ENCODE results near the gene PGAM2. TPM values are rescaled to one million over a fixed set of nuclear protein-coding genes. Genes with fewer than 3 reads are reported as not detected.
A peak's percentile ranks its signal among the peaks of the same experiment; 100 is the strongest.
"Not testable (repeated sequence)": the region's sequence is repeated elsewhere in the genome, so short reads cannot be mapped to it uniquely, and the experiment has no call there.

Gene PGAM2
- total RNA-seq, 1 donor from 2014 or later = not detected

DNA sequence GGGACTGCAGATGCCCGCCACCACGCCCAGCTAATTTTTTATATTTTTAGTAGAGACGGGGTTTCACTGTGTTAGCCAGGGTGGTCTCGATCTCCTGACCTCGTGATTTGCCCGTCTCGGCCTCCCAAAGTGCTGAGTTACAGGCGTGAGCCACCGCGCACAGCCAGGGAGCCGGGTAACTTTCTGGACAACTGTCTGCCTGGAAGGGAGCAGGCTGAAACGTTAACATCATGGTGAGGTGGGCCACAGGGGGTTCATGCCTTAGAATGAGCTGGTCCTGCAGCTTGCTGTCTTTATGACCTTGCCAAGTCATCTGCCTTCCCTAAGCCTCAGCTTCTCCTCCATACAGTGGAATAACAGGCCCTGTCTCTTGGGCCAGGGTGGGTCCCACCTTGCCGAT, 34.0 kb downstream of the PGAM2 start:
- intact Hi-C loops (cut with DNase I); H3K4me3 ChIP-seq; H3K4me1 ChIP-seq; H3K27me3 ChIP-seq; H3K36me3 ChIP-seq; H3K27ac ChIP-seq; DNase-seq (ENCODE audit: low spot score in 2 of 2); H3K9me3 ChIP-seq: not testable (repeated sequence)

DNA sequence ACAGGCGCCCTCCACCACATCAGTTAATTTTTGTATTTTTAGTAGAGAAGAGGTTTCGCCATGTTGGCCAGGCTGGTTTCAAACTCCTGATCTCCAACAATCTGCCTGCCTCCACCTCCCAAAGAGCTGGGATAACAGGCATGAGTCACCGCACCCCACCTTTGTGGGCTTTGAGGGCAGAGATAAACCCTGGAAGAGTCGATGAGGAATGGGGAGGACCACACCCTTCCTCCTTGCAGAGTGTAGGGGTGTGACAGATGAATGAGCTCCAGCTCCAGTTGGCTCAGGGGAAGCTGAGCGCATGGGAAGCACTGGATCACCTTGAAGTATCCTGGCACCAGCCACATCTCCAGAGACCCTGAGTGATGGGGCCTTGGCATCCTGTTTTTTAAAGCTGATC, 35.3 kb downstream of the PGAM2 start:
- not testable (repeated sequence) for H3K27me3 ChIP-seq

DNA sequence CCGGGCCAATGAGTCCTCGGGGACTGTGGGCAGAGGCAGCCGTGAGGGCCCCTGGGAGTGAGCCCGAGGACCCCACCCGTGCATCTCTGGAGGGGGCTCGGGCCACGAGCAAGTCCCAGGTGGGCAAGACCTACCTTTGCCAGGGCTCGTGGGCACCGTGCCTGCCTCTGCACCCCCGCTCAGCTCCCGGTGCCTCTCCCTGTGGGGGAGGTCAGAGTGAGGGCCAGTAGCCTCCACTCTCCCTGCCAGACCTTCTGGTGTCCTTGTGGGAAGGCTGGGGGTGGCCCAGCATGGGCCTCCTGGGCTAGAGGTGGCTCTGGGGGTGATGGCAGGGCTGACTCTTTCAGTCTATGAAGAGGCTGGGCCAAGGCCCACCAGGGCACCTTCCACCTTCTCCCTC, 35.9 kb downstream of the PGAM2 start:
- H3K27me3 ChIP-seq; DNase-seq (ENCODE audit: low spot score in 2 of 2); H3K4me3 ChIP-seq: not testable (repeated sequence)

More for the DNA sequence above, 35.3 kb downstream of the PGAM2 start:
- H3K27ac ChIP-seq; DNase-seq (ENCODE audit: low spot score in 2 of 2); H3K9me3 ChIP-seq; H3K36me3 ChIP-seq; H3K4me1 ChIP-seq; H3K4me3 ChIP-seq; intact Hi-C loops (cut with DNase I): not testable (repeated sequence)

DNA sequence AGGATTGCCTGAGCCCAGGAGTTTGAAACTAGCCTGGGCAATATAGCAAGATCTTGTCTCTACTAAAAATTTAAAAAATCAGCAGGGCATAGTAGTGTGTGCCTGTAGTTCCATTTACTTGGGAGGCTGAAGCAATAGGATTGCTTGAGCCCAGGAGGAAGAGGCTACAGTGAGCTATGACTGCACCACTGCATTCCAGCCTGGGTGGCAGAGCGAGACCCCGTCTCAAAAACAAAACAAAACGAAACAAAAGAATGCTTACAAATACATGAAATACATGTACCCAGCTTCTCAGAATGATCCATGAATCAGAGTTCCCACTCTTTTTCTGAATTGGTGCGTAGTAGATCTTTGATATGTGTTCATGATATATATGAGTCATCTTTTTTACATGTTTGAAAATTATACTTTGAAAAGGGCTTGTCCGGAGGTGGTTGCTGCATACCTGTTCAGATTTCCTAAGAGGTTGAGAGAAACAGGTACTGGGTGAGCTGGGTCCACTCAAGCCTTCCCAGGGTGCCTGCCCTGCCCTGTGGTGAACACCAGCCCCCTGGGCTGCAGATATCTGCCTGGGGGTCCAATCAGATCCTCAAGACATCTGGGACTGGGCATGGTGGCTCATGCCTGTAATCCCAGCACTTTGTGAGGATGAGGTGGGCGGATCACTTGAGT, 42.4 kb downstream of the PGAM2 start:
- H3K27ac ChIP-seq; H3K4me1 ChIP-seq; H3K27me3 ChIP-seq; DNase-seq (ENCODE audit: low spot score in 2 of 2); intact Hi-C loops (cut with DNase I); H3K9me3 ChIP-seq; H3K4me3 ChIP-seq; H3K36me3 ChIP-seq: not testable (repeated sequence)

More for the DNA sequence above, 35.9 kb downstream of the PGAM2 start:
- H3K9me3 ChIP-seq; intact Hi-C loops (cut with DNase I); H3K36me3 ChIP-seq; H3K4me1 ChIP-seq; H3K27ac ChIP-seq: not testable (repeated sequence)

DNA sequence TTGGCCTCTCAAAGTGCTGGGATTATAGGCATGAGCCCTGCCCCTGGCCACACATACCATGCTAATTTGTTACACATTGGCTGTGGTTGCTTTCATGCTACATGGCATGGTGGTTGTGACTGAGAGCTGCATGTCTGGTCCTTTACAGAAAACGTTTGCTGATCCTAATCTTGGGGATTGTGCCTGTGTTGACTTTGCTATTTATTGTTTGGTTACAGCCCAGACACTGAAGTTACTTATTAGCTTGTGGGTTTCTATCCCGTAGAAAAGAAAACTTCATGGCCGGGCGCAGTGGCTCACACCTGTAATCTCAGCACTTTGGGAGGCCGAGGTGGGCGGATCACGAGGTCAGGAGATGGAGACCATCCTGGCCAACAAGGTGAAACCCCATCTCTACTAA, 43.3 kb downstream of the PGAM2 start:
- intact Hi-C loops (cut with DNase I); H3K27me3 ChIP-seq; H3K9me3 ChIP-seq; H3K4me3 ChIP-seq; H3K4me1 ChIP-seq; DNase-seq (ENCODE audit: low spot score in 2 of 2); H3K36me3 ChIP-seq; H3K27ac ChIP-seq: not testable (repeated sequence)

DNA sequence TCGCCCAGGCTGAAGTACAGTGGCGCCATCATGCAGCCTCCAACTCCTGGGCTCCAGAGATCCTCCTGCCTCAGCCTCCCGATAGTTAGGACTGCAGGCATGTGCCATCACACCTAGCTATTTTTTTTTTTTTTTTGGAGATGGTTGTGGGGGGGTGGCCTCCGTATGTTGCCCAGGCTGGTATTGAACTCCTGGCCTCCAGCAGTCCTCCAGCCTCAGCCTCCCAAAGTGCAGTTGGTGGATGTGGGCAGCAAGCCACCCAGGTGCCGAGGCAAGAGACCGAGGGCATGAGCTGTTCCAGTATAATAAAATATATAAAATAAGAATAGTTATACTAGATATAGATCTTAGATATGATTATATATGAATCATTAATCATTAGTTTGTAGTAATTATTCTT, 45.5 kb downstream of the PGAM2 start:
- intact Hi-C loops (cut with DNase I) = loop anchor here (1.0 to 2.0 kb wide), 2 partner anchors 177 to 181 kb away; no protein-coding TSS in a partner anchor
- DNase-seq (ENCODE audit: low spot score in 2 of 2) = not testable (repeated sequence)

DNA sequence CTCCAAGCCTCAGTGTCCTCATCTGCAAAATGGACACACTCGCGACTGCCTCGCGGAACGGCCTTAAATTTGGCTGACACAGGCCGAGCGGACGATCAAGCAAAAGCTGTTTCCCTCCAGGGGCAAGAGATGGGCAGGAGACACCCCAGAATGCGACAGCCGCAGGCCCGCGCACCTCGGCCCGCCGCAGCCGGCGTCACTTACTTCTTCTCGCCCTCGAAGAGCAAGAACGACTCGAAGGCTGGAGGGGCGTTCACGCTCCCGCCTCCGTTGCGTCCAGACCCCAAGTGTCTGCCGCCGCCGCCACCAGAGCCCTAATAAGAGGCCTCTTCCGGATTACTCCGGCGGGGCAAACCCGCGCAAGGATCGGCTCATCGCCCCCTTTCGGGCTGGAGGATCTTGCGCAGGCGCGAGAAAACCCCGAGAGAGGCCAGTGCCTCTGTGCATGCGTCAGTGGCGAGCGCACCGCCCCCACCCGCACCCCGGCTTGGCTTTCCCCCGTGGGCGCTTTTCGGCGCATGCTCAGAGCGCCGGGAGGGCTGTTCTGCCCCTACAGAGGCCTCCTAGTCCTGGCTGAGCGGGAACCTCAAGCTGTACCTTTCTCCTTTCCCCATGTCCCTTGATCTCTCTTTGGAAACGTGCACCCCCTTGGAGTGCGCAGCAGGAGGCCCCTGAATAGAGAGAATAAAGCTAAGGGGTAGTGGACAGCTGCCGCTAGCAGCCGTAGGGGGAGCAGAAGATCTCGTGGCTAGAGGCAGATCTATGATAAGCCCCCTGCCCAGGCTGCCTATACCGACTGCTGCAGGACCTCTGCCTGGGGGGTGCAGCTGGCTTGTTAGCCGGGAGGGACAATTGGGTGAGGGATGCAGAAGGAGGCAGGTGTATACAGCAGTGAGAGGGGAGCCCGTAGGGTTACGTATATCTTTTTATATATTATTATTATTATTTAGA, 46.2 kb downstream of the PGAM2 start:
- H3K36me3 ChIP-seq, H3K9me3 ChIP-seq, H3K27me3 ChIP-seq, H3K4me1 ChIP-seq: not testable (repeated sequence)
- TF ChIP-seq, protein P1, sequence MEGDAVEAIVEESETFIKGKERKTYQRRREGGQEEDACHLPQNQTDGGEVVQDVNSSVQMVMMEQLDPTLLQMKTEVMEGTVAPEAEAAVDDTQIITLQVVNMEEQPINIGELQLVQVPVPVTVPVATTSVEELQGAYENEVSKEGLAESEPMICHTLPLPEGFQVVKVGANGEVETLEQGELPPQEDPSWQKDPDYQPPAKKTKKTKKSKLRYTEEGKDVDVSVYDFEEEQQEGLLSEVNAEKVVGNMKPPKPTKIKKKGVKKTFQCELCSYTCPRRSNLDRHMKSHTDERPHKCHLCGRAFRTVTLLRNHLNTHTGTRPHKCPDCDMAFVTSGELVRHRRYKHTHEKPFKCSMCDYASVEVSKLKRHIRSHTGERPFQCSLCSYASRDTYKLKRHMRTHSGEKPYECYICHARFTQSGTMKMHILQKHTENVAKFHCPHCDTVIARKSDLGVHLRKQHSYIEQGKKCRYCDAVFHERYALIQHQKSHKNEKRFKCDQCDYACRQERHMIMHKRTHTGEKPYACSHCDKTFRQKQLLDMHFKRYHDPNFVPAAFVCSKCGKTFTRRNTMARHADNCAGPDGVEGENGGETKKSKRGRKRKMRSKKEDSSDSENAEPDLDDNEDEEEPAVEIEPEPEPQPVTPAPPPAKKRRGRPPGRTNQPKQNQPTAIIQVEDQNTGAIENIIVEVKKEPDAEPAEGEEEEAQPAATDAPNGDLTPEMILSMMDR (IDR thresholded peaks at IDR 0.05) = peak; percentile 45 to 72 (median 68)
- DNase-seq (ENCODE audit: low spot score in 2 of 2) = peak; percentile 91 to 99
- Histone ChIP-seq H3K4me3 (peak overlapping the region; percentile 72 to 79), H3K27ac (peak overlapping the region; percentile 61 to 73)
- intact Hi-C loops (cut with DNase I) = loop anchor here (1.0 kb wide), 1 partner anchor 182 kb away; no protein-coding TSS in a partner anchor

More for the DNA sequence above, 45.5 kb downstream of the PGAM2 start:
- H3K9me3 ChIP-seq, H3K36me3 ChIP-seq, H3K4me3 ChIP-seq, H3K27ac ChIP-seq, H3K27me3 ChIP-seq, H3K4me1 ChIP-seq: not testable (repeated sequence)

DNA sequence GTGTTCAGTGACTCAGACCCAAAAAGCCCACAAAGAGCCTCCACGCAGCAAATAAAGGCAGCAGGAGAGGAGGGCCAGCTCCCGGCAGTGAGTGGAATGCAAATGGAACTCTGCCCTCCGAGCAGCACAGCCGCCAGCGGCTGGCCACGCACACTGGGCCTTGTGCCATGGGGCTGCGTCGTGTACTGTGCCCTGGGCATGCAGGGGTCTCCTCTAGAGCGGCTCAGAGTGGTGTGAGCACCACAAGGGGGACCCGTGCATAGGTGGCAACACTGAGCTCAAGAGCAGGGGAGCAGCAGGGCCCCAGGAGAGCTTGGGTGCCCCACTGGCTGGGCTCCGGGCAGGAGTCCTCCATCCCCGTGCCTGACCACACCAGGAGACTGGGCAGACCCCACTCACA, 50.3 kb downstream of the PGAM2 start:
- H3K4me3 ChIP-seq; H3K27ac ChIP-seq; H3K36me3 ChIP-seq; DNase-seq (ENCODE audit: low spot score in 2 of 2); H3K9me3 ChIP-seq; H3K4me1 ChIP-seq; intact Hi-C loops (cut with DNase I); H3K27me3 ChIP-seq: not testable (repeated sequence)

Other genes with a start within 250 kb of the PGAM2 start
- 145 TPM for gene MRPS24, start 196.1 kb downstream of the PGAM2 start, total RNA-seq
- gene URGCP, start 159.0 kb downstream of the PGAM2 start, total RNA-seq = 29.2 TPM
- 13.1 TPM for gene UBE2D4, start 139.1 kb downstream of the PGAM2 start, total RNA-seq
- gene SPDYE1, start 67.7 kb downstream of the PGAM2 start, total RNA-seq = not detected
- gene DBNL, start 20.9 kb downstream of the PGAM2 start, total RNA-seq = 177 TPM
- gene POLM, start 17.0 kb upstream of the PGAM2 start, total RNA-seq = 58.8 TPM
- 1,349 TPM for gene AEBP1, start 38.8 kb upstream of the PGAM2 start, total RNA-seq
- gene POLD2, start 58.0 kb upstream of the PGAM2 start, total RNA-seq = 97.0 TPM
- gene MYL7, start 75.8 kb upstream of the PGAM2 start, total RNA-seq = not detected
- 2.7 TPM for gene GCK, start 123.9 kb upstream of the PGAM2 start, total RNA-seq
- gene YKT6, start 135.4 kb upstream of the PGAM2 start, total RNA-seq = 40.1 TPM

Measured in ascending aorta (tissue), 2 donors.